CD8-positive, alpha-beta memory T cell (primary cell): ENCODE measurements around the gene BCAT1. TPM values are rescaled to one million over a fixed set of nuclear protein-coding genes. Genes with fewer than 3 reads are reported as not detected.
A peak's percentile ranks its signal among the peaks of the same experiment; 100 is the strongest.

Experiments used
- CTCF ChIA-PET: fragments of 350-600 bp; sonication (Branson Sonifier 250); formaldehyde crosslinking; loops from one replicate; lab custom pipeline; 2021; ENCODE audit warnings: antibody characterized with exemption; lab: Charles Lee
- POLR2A ChIA-PET: fragments of 350-600 bp; sonication (Branson Sonifier 250); formaldehyde crosslinking; loops from one replicate; lab custom pipeline; 2021; ENCODE audit warnings: antibody characterized with exemption; lab: Charles Lee
- DNase-seq, 5 donors: peaks; one replicate each; pipeline versions ENCODE4 v3.0.0 to v3.0.0-alpha.2; 2020 to 2022; ENCODE audit warnings: mixed read lengths in 1 of 5
- H3K27ac ChIP-seq: one replicate; pipeline ENCODE4 v1.7.0; 2013; ENCODE audit warnings: low read depth, mild to moderate bottlenecking, low read length, moderate library complexity
- H3K27me3 ChIP-seq: 2 replicates; pipeline ENCODE4 v1.7.0; 2013; ENCODE audit warnings: low read length, mild to moderate bottlenecking; ENCODE audit not compliant: insufficient read depth, poor library complexity, severe bottlenecking
- H3K36me3 ChIP-seq: 2 replicates; pipeline ENCODE4 v1.7.0; 2013; ENCODE audit warnings: mild to moderate bottlenecking, low read length, moderate library complexity; ENCODE audit not compliant: insufficient read depth
- H3K4me1 ChIP-seq: 2 replicates; pipeline ENCODE4 v1.7.0; 2013; ENCODE audit warnings: mild to moderate bottlenecking, low read length, moderate library complexity; ENCODE audit not compliant: insufficient read depth
- H3K4me3 ChIP-seq: 2 replicates; pipeline ENCODE4 v1.7.0; 2013; ENCODE audit warnings: mild to moderate bottlenecking, low read length
- H3K9me3 ChIP-seq: 2 replicates; pipeline ENCODE4 v1.7.0; 2013; ENCODE audit warnings: mild to moderate bottlenecking, low read length
- H3K27ac Mint-ChIP-seq, 8 donors: one replicate each; pipeline ENCODE4 v1.8.0; 2020 to 2021; ENCODE audit warnings: mixed read lengths in 8 of 8, mild to moderate bottlenecking in 6 of 8, inconsistent platforms in 3 of 8, moderate library complexity in 3 of 8
- H3K27me3 Mint-ChIP-seq, 2 donors: one replicate each; pipeline ENCODE4 v1.8.0; 2020 to 2021; ENCODE audit warnings: mixed read lengths in 2 of 2, mild to moderate bottlenecking in 1 of 2, moderate library complexity in 1 of 2
- H3K36me3 Mint-ChIP-seq, 3 donors: one replicate each; pipeline ENCODE4 v1.8.0; 2020 to 2021; ENCODE audit warnings: mixed read lengths in 3 of 3, inconsistent platforms in 1 of 3, mild to moderate bottlenecking in 1 of 3
- H3K4me1 Mint-ChIP-seq, 3 donors: one replicate each; pipeline ENCODE4 v1.8.0; 2020 to 2021; ENCODE audit warnings: mixed read lengths in 3 of 3, inconsistent platforms in 1 of 3, mild to moderate bottlenecking in 1 of 3
- H3K4me3 Mint-ChIP-seq, 7 donors: one replicate each; pipeline ENCODE4 v1.8.0; 2020 to 2021; ENCODE audit warnings: mixed read lengths in 7 of 7, mild to moderate bottlenecking in 6 of 7, moderate library complexity in 4 of 7, inconsistent platforms in 2 of 7
- H3K9me3 Mint-ChIP-seq, 5 donors: one replicate each; pipeline ENCODE4 v1.8.0; 2020 to 2022; ENCODE audit warnings: mixed read lengths in 5 of 5, mild to moderate bottlenecking in 3 of 5, moderate library complexity in 2 of 5, inconsistent platforms in 1 of 5
- polyA plus RNA-seq: library from polyadenylated mRNA; unstranded; fragments of 300-500 nt; fragmentation: Illumina TruSeq; gene quantifications from one replicate; pipeline ENCODE4 v1.2.3, GENCODE V29; 2021
- total RNA-seq, 2 experiments: library from RNA; stranded (reverse); gene quantifications; one replicate each; pipeline ENCODE4 v1.2.3, GENCODE V29; 2021

Gene BCAT1
- total and polyA plus RNA-seq, 3 experiments from 2014 or later, result 0.58 to 26.5 (median 24.2) TPM

DNA sequence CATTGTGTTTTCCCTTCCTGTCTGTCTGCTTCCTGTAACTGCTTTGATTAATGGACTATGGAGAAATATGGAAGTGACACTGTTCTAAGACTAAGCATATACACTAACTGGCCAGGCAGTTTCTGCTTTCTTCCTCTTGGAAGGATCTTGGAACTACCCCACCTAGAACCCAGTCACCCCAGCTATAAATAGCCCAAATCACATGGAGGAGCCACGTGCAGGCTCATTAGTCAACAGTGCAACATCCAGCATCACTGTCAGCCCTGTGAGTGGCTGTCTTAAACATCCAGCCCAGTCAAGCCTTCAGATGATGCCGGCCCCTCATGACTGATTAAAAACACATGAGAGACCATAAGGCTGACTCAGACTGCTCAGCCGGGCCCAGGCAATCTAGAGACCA, 39.2 kb downstream of the BCAT1 start:
- no peaks in the 10 kb centered on the region for H3K9me3 ChIP-seq
- Mint-ChIP-seq H3K27ac (no peak overlapping the region), H3K4me3 (no peak overlapping the region), H3K4me1 (no peaks in the 10 kb centered on the region), H3K9me3 (no peaks in the 10 kb centered on the region), H3K36me3 (no peaks in the 10 kb centered on the region), H3K27me3 (no peaks in the 10 kb centered on the region)
- no peak overlapping the region for H3K27ac ChIP-seq
- no peak overlapping the region for H3K4me3 ChIP-seq
- no peaks in the 10 kb centered on the region for H3K36me3 ChIP-seq
- H3K4me1 ChIP-seq, result no peaks in the 10 kb centered on the region
- ChIA-PET POLR2A (no interaction called here), CTCF (no interaction called here)
- no peaks in the 10 kb centered on the region for H3K27me3 ChIP-seq
- DNase-seq, result no peak

DNA sequence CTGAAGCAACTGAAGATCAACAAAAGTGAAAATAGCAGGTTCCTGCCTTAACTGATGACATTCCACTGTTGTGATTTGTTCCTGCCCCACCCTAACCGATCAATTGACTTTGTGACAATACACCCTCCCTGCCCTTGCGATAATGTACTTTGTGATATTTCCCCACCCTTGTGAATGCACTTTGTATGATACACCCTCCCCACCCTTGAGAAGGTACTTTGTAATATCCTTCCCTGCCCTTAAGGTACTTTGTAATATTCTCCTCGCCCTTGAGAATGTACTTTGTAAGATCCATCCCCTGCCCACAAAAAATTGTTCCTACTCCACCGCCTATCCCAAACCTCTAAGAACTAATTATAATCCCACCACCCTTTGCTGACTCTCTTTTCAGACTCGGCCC, 41.4 kb downstream of the BCAT1 start:
- CTCF ChIA-PET, result no interaction called here
- peaks cover 7 to 12% (median 12%) of the 10 kb centered on the region in 3 donors for H3K4me1 Mint-ChIP-seq
- no peak overlapping the region for H3K4me3 Mint-ChIP-seq
- H3K27ac Mint-ChIP-seq, result no peak overlapping the region
- H3K36me3 ChIP-seq, result no peaks in the 10 kb centered on the region
- H3K9me3 Mint-ChIP-seq, result peaks cover 0 to 2% (median 0%) of the 10 kb centered on the region in 5 donors
- H3K4me1 ChIP-seq, result no peaks in the 10 kb centered on the region
- H3K9me3 ChIP-seq, result no peaks in the 10 kb centered on the region
- no peaks in the 10 kb centered on the region for H3K36me3 Mint-ChIP-seq
- H3K4me3 ChIP-seq, result no peak overlapping the region
- H3K27me3 Mint-ChIP-seq, result peaks cover 7 to 9% of the 10 kb centered on the region in 2 donors
- peaks cover 6% of the 10 kb centered on the region for H3K27me3 ChIP-seq
- no peak overlapping the region for H3K27ac ChIP-seq
- POLR2A ChIA-PET, result no interaction called here
- no peak for DNase-seq

- DNase-seq, result no peak
- Mint-ChIP-seq H3K9me3 (peaks cover 0 to 2% (median 0%) of the 10 kb centered on the region in 5 donors), H3K4me1 (peaks cover 11 to 24% (median 23%) of the 10 kb centered on the region in 3 donors), H3K27me3 (peaks cover 9 to 17% of the 10 kb centered on the region in 2 donors), H3K27ac (no peak overlapping the region), H3K4me3 (no peak overlapping the region), H3K36me3 (no peaks in the 10 kb centered on the region)
- Histone ChIP-seq H3K4me1 (no peaks in the 10 kb centered on the region), H3K27ac (no peak overlapping the region), H3K4me3 (no peak overlapping the region), H3K36me3 (no peaks in the 10 kb centered on the region), H3K27me3 (peaks cover 6% of the 10 kb centered on the region), H3K9me3 (no peaks in the 10 kb centered on the region)
- POLR2A ChIA-PET, result no interaction called here
- CTCF ChIA-PET, result no interaction called here
Observed at GRCh38 chr12:24906141-24906540, 42.8 kb downstream of the BCAT1 start.

- Histone ChIP-seq H3K4me3 (no peak overlapping the region), H3K36me3 (no peaks in the 10 kb centered on the region), H3K9me3 (no peaks in the 10 kb centered on the region), H3K27me3 (peaks cover 6% of the 10 kb centered on the region), H3K4me1 (no peaks in the 10 kb centered on the region), H3K27ac (no peak overlapping the region)
- H3K4me1 Mint-ChIP-seq, result peaks cover 13 to 27% (median 27%) of the 10 kb centered on the region in 3 donors
- H3K27ac Mint-ChIP-seq, result no peak overlapping the region
- POLR2A ChIA-PET, result no interaction called here
- no peak for DNase-seq
- H3K9me3 Mint-ChIP-seq, result peaks cover 0 to 2% (median 0%) of the 10 kb centered on the region in 5 donors
- no peaks in the 10 kb centered on the region for H3K36me3 Mint-ChIP-seq
- peaks cover 9 to 20% of the 10 kb centered on the region in 2 donors for H3K27me3 Mint-ChIP-seq
- H3K4me3 Mint-ChIP-seq, result no peak overlapping the region
- CTCF ChIA-PET, result no interaction called here
Observed at GRCh38 chr12:24905431-24905830, 43.5 kb downstream of the BCAT1 start.

- DNase-seq, result no peak
- peaks cover 6% of the 10 kb centered on the region for H3K27me3 ChIP-seq
- H3K27ac ChIP-seq, result no peak overlapping the region
- H3K9me3 ChIP-seq, result no peaks in the 10 kb centered on the region
- Mint-ChIP-seq H3K27me3 (peaks cover 9 to 20% of the 10 kb centered on the region in 2 donors), H3K4me3 (no peak overlapping the region), H3K9me3 (peaks cover 0 to 2% (median 0%) of the 10 kb centered on the region in 5 donors), H3K36me3 (no peaks in the 10 kb centered on the region), H3K4me1 (peaks cover 13 to 27% (median 27%) of the 10 kb centered on the region in 3 donors), H3K27ac (no peak overlapping the region)
- CTCF ChIA-PET, result no interaction called here
- POLR2A ChIA-PET, result no interaction called here
- no peaks in the 10 kb centered on the region for H3K36me3 ChIP-seq
- H3K4me1 ChIP-seq, result no peaks in the 10 kb centered on the region
- H3K4me3 ChIP-seq, result no peak overlapping the region
Observed at GRCh38 chr12:24904871-24905270, 44.0 kb downstream of the BCAT1 start.

DNA sequence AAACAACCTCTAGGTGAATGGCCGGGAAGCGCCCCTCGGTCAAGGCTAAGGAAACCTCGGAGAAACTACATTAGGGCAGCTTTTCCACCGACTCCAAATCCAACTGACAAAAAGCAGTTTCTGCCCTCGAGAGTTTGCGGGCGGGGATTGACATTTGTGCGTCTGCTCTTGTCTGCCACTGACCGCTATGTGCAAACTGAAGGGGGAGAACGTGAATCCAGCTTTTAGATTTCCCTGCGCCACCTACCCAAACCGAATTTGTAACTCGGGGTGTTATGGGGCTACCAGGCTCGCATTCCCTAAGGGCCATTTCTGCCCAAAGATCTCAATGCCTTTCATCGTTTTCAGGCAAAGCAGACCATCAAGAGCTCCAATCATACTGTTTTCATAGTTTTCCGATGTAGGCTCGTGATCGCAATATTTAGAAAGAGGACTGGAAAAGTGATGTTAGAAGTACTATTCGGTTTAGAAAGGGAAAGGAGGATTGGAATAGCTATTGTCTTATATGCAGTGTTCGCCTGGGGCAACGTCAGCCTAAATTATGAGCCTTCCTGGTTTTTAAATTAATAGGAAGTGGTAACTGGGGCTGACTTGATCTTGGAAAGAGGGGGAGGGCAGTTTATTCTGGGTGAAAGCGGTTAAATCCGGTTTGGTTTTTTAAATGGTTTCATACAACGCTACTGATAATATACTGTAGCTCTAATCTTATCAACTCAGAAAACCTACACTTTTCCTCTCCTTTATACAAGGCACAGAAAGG, 45.4 kb downstream of the BCAT1 start:
- Histone ChIP-seq H3K36me3 (no peaks in the 10 kb centered on the region), H3K4me1 (no peaks in the 10 kb centered on the region), H3K27ac (no peak overlapping the region), H3K27me3 (peaks cover 6% of the 10 kb centered on the region), H3K4me3 (no peak overlapping the region), H3K9me3 (no peaks in the 10 kb centered on the region)
- ChIA-PET POLR2A (no interaction called here), CTCF (interaction anchor here (1.0 kb wide), 1 partner anchor 9 kb away, joined by 3 read pairs; no protein-coding TSS in a partner anchor)
- H3K4me3 Mint-ChIP-seq, result peak overlapping the region; percentile 60 to 93 (median 82)
- peaks cover 13 to 27% (median 27%) of the 10 kb centered on the region in 3 donors for H3K4me1 Mint-ChIP-seq
- H3K9me3 Mint-ChIP-seq, result peaks cover 0 to 2% (median 0%) of the 10 kb centered on the region in 5 donors
- H3K27ac Mint-ChIP-seq, result no peak overlapping the region
- no peak for DNase-seq
- H3K36me3 Mint-ChIP-seq, result no peaks in the 10 kb centered on the region
- H3K27me3 Mint-ChIP-seq, result peaks cover 9 to 25% of the 10 kb centered on the region in 2 donors

DNA sequence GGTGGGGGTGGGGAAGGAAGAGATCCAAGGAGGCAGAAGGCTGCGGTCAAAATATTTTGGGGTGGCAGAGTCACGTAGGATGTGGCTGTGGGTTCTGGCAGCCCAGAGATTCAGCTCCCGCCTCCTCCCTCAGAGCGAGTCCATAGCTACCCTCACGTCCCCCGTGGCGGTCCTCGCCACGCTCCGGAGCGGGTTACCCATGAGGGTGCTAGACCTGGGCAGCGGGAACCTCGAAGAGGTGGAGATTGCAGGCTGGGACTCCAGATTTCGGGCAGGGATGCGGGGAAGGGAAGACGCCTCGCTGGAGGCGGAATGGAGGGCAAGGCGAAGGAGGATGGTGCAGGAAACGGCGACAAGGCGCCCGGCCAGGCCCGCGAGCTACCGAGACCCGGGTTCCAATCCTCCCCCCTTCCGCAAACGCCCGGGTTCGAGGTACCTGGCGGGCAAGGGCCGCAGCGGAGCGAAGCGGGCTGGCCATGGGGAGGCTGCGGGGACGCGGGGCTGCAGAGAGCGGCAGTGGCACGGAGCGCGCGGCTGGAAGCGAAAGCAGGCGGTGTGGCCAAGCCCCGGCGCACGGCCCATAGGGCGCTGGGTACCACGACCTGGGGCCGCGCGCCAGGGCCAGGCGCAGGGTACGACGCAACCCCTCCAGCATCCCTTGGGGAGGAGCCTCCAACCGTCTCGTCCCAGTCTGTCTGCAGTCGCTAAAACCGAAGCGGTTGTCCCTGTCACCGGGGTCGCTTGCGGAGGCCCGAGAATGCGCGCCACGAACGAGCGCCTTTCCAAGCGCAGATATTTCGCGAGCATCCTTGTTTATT, 46.2 kb downstream of the BCAT1 start:
- H3K4me1 Mint-ChIP-seq, result peaks cover 13 to 27% (median 27%) of the 10 kb centered on the region in 3 donors
- Histone ChIP-seq H3K4me3 (no peak overlapping the region), H3K9me3 (no peaks in the 10 kb centered on the region), H3K36me3 (no peaks in the 10 kb centered on the region), H3K27me3 (peaks cover 6% of the 10 kb centered on the region), H3K27ac (no peak overlapping the region), H3K4me1 (no peaks in the 10 kb centered on the region)
- H3K27me3 Mint-ChIP-seq, result peaks cover 9 to 25% of the 10 kb centered on the region in 2 donors
- peak in 1 of 5 donors; percentile 6 for DNase-seq
- ChIA-PET POLR2A (no interaction called here), CTCF (interaction anchor here (1.0 kb wide), 1 partner anchor 9 kb away, joined by 3 read pairs; no protein-coding TSS in a partner anchor)
- H3K4me3 Mint-ChIP-seq, result peak overlapping the region; percentile 75 to 93 (median 84)
- H3K27ac Mint-ChIP-seq, result peak overlapping the region in 2 of 8 donors; percentile 76 to 80
- peaks cover 0 to 2% (median 0%) of the 10 kb centered on the region in 5 donors for H3K9me3 Mint-ChIP-seq
- no peaks in the 10 kb centered on the region for H3K36me3 Mint-ChIP-seq
